Ascending aorta (tissue), 2 donors: ENCODE measurements around the gene BIN2. TPM values are rescaled to one million over a fixed set of nuclear protein-coding genes. Genes with fewer than 3 reads are reported as not detected.

Experiments used
- DNase-seq, 2 donors: peaks; one replicate each; pipeline ENCODE4 v3.0.0-alpha.2; 2019; ENCODE audit warnings: low spot score in 2 of 2
- H3K27ac ChIP-seq, 2 donors: fragments of 200-600 bp; sonication (generic); one replicate each; pipeline ENCODE4 v1.5.1; 2016 to 2017; ENCODE audit warnings: mild to moderate bottlenecking in 1 of 2
- H3K27me3 ChIP-seq: fragments of 200-600 bp; sonication (generic); one replicate; pipeline ENCODE4 v1.5.1; 2017
- H3K36me3 ChIP-seq, 2 donors: fragments of 200-600 bp; sonication (generic); one replicate each; pipeline ENCODE4 v1.5.1; 2016
- H3K4me1 ChIP-seq, 2 donors: fragments of 200-600 bp; sonication (generic); one replicate each; pipeline ENCODE4 v1.5.1; 2016 to 2017; ENCODE audit warnings: mild to moderate bottlenecking in 1 of 2
- H3K4me3 ChIP-seq, 2 donors: fragments of 200-600 bp; sonication (generic); one replicate each; pipeline ENCODE4 v1.5.1; 2016 to 2017; ENCODE audit warnings: mild to moderate bottlenecking in 1 of 2
- H3K9me3 ChIP-seq, 2 donors: fragments of 200-600 bp; sonication (generic); one replicate each; pipeline ENCODE4 v1.5.1; 2016
- CTCF ChIP-seq, 3 experiments: fragments of 200-600 bp in 2 of 3; fragments of 450-650 bp in 1 of 3; sonication (generic) in 2 of 3; IDR thresholded peaks; one replicate each; pipeline ENCODE4 v1.5.1; 2016 to 2019; ENCODE audit warnings: antibody characterized with exemption in 3 of 3, mild to moderate bottlenecking in 1 of 3, moderate library complexity in 1 of 3
- intact Hi-C: fragments of 100-400 bp; cut with DNase I; formaldehyde crosslinking; loops from one replicate; pipeline ENCODE4 v1.15.1; 2023
- total RNA-seq: library from RNA; depleted of rRNA; stranded (reverse); fragments of >200 nt; gene quantifications from one replicate; pipeline ENCODE4 v1.1.0, GENCODE V29; 2016

Gene BIN2
- total RNA-seq, 1 donor from 2014 or later = 4.2 TPM

GRCh38 chr12:51357374-51358047 lies 33.5 kb upstream of the BIN2 start:
- no peaks in the 10 kb centered on the region for H3K27me3 ChIP-seq
- no peaks in the 10 kb centered on the region for H3K9me3 ChIP-seq
- no peaks in the 10 kb centered on the region for H3K36me3 ChIP-seq
- TF ChIP-seq CTCF (IDR thresholded peaks at IDR 0.05) = no peak
- intact Hi-C loops = no loop called here
- H3K4me1 ChIP-seq = no peaks in the 10 kb centered on the region
- no peak overlapping the region for H3K27ac ChIP-seq
- no peak for DNase-seq
- no peak overlapping the region for H3K4me3 ChIP-seq

GRCh38 chr12:51351913-51352532 lies 28.0 kb upstream of the BIN2 start:
- peak in 2 of 3 experiments; percentile 41 to 42 for TF ChIP-seq CTCF (IDR thresholded peaks at IDR 0.05)
- H3K4me1 ChIP-seq = no peaks in the 10 kb centered on the region
- no peaks in the 10 kb centered on the region for H3K9me3 ChIP-seq
- no peaks in the 10 kb centered on the region for H3K27me3 ChIP-seq
- H3K36me3 ChIP-seq = no peaks in the 10 kb centered on the region
- intact Hi-C loops = no loop called here
- no peak overlapping the region for H3K27ac ChIP-seq
- H3K4me3 ChIP-seq = no peak overlapping the region
- DNase-seq = no peak

GRCh38 chr12:51349026-51349425 lies 25.1 kb upstream of the BIN2 start:
- H3K36me3 ChIP-seq = no peaks in the 10 kb centered on the region
- no peak for DNase-seq
- no peaks in the 10 kb centered on the region for H3K4me1 ChIP-seq
- no peak overlapping the region for H3K4me3 ChIP-seq
- no peak for TF ChIP-seq CTCF (IDR thresholded peaks at IDR 0.05)
- H3K27me3 ChIP-seq = no peaks in the 10 kb centered on the region
- no peak overlapping the region for H3K27ac ChIP-seq
- no peaks in the 10 kb centered on the region for H3K9me3 ChIP-seq
- intact Hi-C loops = no loop called here

- TF ChIP-seq CTCF (IDR thresholded peaks at IDR 0.05) = no peak
- no peaks in the 10 kb centered on the region for H3K9me3 ChIP-seq
- no peak overlapping the region for H3K27ac ChIP-seq
- no peaks in the 10 kb centered on the region for H3K36me3 ChIP-seq
- no peak for DNase-seq
- H3K27me3 ChIP-seq = no peaks in the 10 kb centered on the region
- intact Hi-C loops = no loop called here
- no peak overlapping the region for H3K4me3 ChIP-seq
- H3K4me1 ChIP-seq = no peaks in the 10 kb centered on the region
These were observed 24.1 kb upstream of the BIN2 start for GRCh38 chr12:51348116-51348515.

- H3K27ac ChIP-seq = no peak within 1 kb of the TSS
- intact Hi-C loops = no loop called here
These were observed 22.6 kb upstream of the BIN2 start, which contains the start of gene CELA1 for GRCh38 chr12:51346581-51346980. TSS of gene CELA1 (minus strand) at chr12:51346679. CDS start at chr12:51346638, 41 bp downstream.

More at GRCh38 chr12:51346581-51346980, 22.6 kb upstream of the BIN2 start, which contains the start of gene CELA1:
- TF ChIP-seq CTCF (IDR thresholded peaks at IDR 0.05) = no peak
- no peak for DNase-seq
- H3K27me3 ChIP-seq = no peaks in the 10 kb centered on the region
- H3K36me3 ChIP-seq = no peaks in the 10 kb centered on the region
- no peaks in the 10 kb centered on the region for H3K9me3 ChIP-seq
- H3K4me3 ChIP-seq = no peak within 1 kb of the TSS
- H3K4me1 ChIP-seq = no peaks in the 10 kb centered on the region
